Activated CD8-positive, alpha-beta T cell treated with anti-CD3 and anti-CD28 coated beads for 36 hours (primary cell): ENCODE results near the gene NUP93. TPM values are rescaled to one million over a fixed set of nuclear protein-coding genes. Genes with fewer than 3 reads are reported as not detected.

ENCODE experiments used
- ATAC-seq: fragments of 200-7000 bp; cut with Tn5 transposase; one replicate; pipeline ENCODE4 v1.10.0; 2021; ENCODE audit warnings: mild to moderate bottlenecking, moderate library complexity
- CTCF ChIA-PET: fragments of 350-600 bp; sonication (Branson Sonifier 250); formaldehyde crosslinking; loops from one replicate; lab custom pipeline; 2021; ENCODE audit warnings: antibody characterized with exemption; lab: Charles Lee
- POLR2A ChIA-PET: fragments of 350-600 bp; sonication (Branson Sonifier 250); formaldehyde crosslinking; loops from one replicate; lab custom pipeline; 2021; ENCODE audit warnings: antibody characterized with exemption; lab: Charles Lee
- DNase-seq: peaks from one replicate; pipeline ENCODE4 v3.0.0-alpha.2; 2020
- H3K27ac Mint-ChIP-seq: one replicate; pipeline ENCODE4 v1.8.0; 2021; ENCODE audit warnings: mild to moderate bottlenecking, mixed read lengths
- H3K27me3 Mint-ChIP-seq: one replicate; pipeline ENCODE4 v1.8.0; 2021; ENCODE audit warnings: mixed read lengths
- H3K36me3 Mint-ChIP-seq: one replicate; pipeline ENCODE4 v1.8.0; 2021; ENCODE audit warnings: low read depth, mixed read lengths
- H3K4me1 Mint-ChIP-seq: one replicate; pipeline ENCODE4 v1.8.0; 2021; ENCODE audit warnings: low read depth, mixed read lengths
- H3K4me3 Mint-ChIP-seq: one replicate; pipeline ENCODE4 v1.8.0; 2021; ENCODE audit warnings: mild to moderate bottlenecking, moderate library complexity, mixed read lengths
- H3K9me3 Mint-ChIP-seq: one replicate; pipeline ENCODE4 v1.8.0; 2021; ENCODE audit warnings: mixed read lengths
- intact Hi-C: fragments of 100-400 bp; cut with micrococcal nuclease; formaldehyde crosslinking; loops from one replicate; pipeline ENCODE4 v1.10.0; 2022
- total RNA-seq, 2 experiments: library from RNA; stranded (reverse); gene quantifications; one replicate each; pipeline ENCODE4 v1.2.3, GENCODE V29; 2021
- TF ChIP-seq, protein P1 (sequence below): fragments of 200-600 bp; IDR thresholded peaks from one replicate; pipeline ENCODE4 v1.8.0; 2022; ENCODE audit warnings: antibody characterized with exemption, mild to moderate bottlenecking

Gene NUP93
- total RNA-seq, 2 experiments from 2014 or later: 171 to 191 TPM

DNA sequence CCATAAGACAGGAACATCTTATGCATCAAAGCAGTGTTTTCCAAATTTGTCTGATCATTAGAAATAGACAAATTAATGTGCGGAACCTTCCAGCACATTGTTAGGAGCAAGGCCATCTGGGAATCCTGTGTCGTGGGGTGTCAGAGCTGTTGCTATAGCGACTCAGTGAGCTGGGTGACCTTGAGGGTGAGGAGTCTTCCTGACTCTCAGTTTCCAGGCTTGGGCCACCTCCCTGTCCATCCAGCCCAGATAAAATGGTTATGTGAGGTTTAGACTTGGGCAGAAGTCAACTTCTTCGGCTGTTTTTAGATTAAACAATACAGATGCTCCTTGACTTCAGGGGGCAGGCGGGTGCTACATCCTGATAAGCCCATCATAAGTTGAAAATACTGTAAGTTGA, 27.1 kb upstream of the NUP93 start:
- intact Hi-C loops: loop anchor here (1.0 kb wide), 1 partner anchor 126 kb away; no protein-coding TSS in a partner anchor
- H3K4me1 Mint-ChIP-seq: peaks cover 26% of the 10 kb centered on the region
- ChIA-PET POLR2A (interaction anchor here (1.3 kb wide), 1 partner anchor 26 kb away, joined by 3 read pairs; no protein-coding TSS in a partner anchor), CTCF (interaction anchor here (0.7 to 5.2 kb wide), 36 partner anchors 8 to 196 kb away, joined by 3 to 130 read pairs (median 8); partner anchors contain the start of genes BBS2, MT1H, MT1X and MT3)
- no peaks in the 10 kb centered on the region for H3K36me3 Mint-ChIP-seq
- H3K9me3 Mint-ChIP-seq: no peaks in the 10 kb centered on the region
- no peak overlapping the region for H3K4me3 Mint-ChIP-seq
- no peaks in the 10 kb centered on the region for H3K27me3 Mint-ChIP-seq
- H3K27ac Mint-ChIP-seq: no peak overlapping the region
- DNase-seq (no peak), ATAC-seq (no peak)
- TF ChIP-seq, protein P1, sequence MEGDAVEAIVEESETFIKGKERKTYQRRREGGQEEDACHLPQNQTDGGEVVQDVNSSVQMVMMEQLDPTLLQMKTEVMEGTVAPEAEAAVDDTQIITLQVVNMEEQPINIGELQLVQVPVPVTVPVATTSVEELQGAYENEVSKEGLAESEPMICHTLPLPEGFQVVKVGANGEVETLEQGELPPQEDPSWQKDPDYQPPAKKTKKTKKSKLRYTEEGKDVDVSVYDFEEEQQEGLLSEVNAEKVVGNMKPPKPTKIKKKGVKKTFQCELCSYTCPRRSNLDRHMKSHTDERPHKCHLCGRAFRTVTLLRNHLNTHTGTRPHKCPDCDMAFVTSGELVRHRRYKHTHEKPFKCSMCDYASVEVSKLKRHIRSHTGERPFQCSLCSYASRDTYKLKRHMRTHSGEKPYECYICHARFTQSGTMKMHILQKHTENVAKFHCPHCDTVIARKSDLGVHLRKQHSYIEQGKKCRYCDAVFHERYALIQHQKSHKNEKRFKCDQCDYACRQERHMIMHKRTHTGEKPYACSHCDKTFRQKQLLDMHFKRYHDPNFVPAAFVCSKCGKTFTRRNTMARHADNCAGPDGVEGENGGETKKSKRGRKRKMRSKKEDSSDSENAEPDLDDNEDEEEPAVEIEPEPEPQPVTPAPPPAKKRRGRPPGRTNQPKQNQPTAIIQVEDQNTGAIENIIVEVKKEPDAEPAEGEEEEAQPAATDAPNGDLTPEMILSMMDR: no peak

DNA sequence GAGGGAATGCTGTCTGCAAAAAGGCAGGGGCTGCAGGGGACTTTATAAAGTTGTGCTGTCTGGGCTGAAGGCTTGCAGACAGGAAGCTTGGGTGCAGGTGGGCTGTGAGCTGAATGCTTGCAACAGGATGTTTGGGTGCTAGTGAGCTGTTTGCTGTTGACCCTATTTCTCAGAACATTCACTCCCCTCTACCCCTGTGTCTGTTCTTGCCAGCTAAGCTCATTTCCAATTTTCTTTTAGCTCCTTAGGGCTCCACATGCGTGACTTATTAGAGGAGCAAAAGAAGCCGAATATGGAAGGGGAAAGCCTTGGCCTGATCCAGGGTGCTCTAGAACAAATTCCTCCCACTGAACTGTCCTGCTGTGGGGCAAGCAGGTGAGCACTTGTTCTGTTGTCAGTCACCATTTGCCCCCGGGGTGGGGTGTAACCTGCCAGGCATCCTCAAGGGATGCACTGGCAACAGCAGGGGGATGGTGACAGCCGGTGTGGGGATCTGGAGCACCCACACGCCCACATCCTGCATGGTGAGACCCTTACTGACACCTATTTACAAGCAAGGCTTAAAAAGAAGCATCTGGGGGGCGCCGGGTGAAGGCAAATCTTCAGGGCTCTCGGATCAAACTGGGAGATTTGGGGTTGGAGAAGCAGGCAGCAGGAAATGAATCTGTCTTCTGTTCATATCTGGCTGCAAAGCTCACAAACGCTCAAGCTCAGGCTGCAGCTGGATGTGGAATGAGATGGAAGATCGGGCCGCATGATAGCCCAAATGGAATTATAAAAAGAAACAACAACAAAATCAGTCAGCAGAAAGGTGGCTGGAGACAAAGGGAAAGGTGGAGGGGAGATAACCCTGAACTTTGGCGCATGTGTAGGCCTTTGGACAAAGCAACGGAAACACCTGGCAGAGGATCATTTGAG, 21.1 kb upstream of the NUP93 start:
- H3K36me3 Mint-ChIP-seq: no peaks in the 10 kb centered on the region
- no peaks in the 10 kb centered on the region for H3K9me3 Mint-ChIP-seq
- ATAC-seq (peak; percentile 82), DNase-seq (peak; percentile 63)
- ChIA-PET POLR2A (interaction anchor here (0.8 to 1.4 kb wide), 6 partner anchors 9 to 341 kb away, joined by 3 to 4 read pairs (median 3); partner anchors contain the start of gene MT3), CTCF (interaction anchor here (0.7 to 2.8 kb wide), 10 partner anchors 9 to 257 kb away, joined by 3 to 16 read pairs (median 4); partner anchors contain the start of genes NUDT21 and OGFOD1)
- TF ChIP-seq, protein P1: no peak
- peak overlapping the region; percentile 96 for H3K27ac Mint-ChIP-seq
- intact Hi-C loops: no loop called here
- peaks cover 56% of the 10 kb centered on the region for H3K4me1 Mint-ChIP-seq
- no peaks in the 10 kb centered on the region for H3K27me3 Mint-ChIP-seq
- peak overlapping the region; percentile 77 for H3K4me3 Mint-ChIP-seq

DNA sequence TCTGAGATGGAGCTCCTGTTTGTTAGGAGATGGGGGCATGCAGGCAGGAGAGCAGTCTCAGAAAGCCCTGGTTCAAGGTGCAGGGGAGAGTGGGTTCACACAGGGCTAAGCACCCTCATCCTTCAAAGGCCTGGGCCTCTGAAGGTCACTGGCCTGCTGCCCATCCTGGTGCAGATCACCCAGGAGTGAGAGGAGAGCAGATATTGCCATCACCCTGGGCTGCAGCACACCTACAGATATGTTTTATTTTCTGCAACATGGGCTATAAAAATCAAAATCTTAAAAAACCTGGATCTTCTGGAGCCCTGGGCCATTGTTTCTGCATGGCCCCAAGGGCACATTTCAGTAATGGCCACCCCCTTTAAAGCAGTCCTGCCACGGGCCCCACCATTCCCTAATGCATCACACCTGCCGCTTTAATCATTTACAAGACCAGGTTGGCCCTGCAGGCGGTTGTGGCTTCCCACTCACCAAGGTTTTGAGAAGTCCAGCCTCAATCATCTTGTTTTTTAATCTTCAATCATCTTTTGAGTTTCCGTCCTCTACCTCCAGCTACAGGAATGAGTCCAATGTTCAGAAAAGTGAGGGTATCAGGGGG, 20.4 kb upstream of the NUP93 start:
- Mint-ChIP-seq H3K27me3 (no peaks in the 10 kb centered on the region), H3K4me3 (peak overlapping the region; percentile 77), H3K4me1 (peaks cover 56% of the 10 kb centered on the region), H3K27ac (peak overlapping the region; percentile 96), H3K36me3 (no peaks in the 10 kb centered on the region), H3K9me3 (no peaks in the 10 kb centered on the region)
- ChIA-PET CTCF (interaction anchor here (0.7 to 2.2 kb wide), 7 partner anchors 8 to 258 kb away, joined by 3 to 11 read pairs (median 4); partner anchors contain the start of genes NUDT21 and OGFOD1), POLR2A (interaction anchor here (1.0 to 1.4 kb wide), 5 partner anchors 9 to 342 kb away, joined by 3 to 4 read pairs (median 3); partner anchors contain the start of gene MT3)
- intact Hi-C loops: no loop called here
- TF ChIP-seq, protein P1: no peak
- DNase-seq (peak; percentile 52), ATAC-seq (peak; percentile 24)

DNA sequence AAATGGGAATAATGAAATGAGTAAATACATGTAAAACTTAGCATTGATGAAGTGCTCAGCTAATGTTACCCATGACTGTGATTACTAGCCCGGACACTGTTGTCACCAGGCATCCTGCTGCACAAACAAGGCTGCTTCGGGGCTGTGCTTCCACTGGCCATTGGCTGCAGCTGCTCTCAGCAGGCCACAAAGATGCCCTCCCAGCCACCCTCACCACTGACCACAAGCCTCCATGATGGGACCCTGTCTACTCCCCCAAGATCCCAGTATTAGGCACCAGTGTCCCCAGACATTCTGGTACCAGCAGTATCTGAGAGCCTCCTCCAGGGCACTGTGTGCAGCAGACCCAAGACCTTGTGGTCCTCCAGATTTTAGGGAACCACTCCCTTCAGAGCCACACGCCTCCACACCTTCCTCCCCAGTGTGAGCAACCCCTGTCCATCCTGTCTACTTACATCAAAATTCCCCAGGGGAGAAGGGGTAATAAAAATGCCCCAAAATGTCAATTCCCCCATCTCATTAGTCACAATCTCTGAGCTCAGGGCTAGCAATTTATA, 19.7 kb upstream of the NUP93 start:
- Mint-ChIP-seq H3K9me3 (no peaks in the 10 kb centered on the region), H3K4me3 (peak overlapping the region; percentile 77), H3K27me3 (no peaks in the 10 kb centered on the region), H3K36me3 (no peaks in the 10 kb centered on the region), H3K27ac (peak overlapping the region; percentile 96), H3K4me1 (peaks cover 55% of the 10 kb centered on the region)
- ATAC-seq (no peak), DNase-seq (peak; percentile 17)
- TF ChIP-seq, protein P1: no peak
- ChIA-PET CTCF (interaction anchor here (1.3 to 2.2 kb wide), 2 partner anchors 8 to 19 kb away, joined by 3 to 10 read pairs; partner anchors contain the start of gene NUP93), POLR2A (interaction anchor here (1.0 to 1.2 kb wide), 3 partner anchors 10 to 342 kb away, joined by 3 to 4 read pairs (median 3); no protein-coding TSS in a partner anchor)
- intact Hi-C loops: no loop called here
